ENCODE results near the gene P2RX3.

DNA sequence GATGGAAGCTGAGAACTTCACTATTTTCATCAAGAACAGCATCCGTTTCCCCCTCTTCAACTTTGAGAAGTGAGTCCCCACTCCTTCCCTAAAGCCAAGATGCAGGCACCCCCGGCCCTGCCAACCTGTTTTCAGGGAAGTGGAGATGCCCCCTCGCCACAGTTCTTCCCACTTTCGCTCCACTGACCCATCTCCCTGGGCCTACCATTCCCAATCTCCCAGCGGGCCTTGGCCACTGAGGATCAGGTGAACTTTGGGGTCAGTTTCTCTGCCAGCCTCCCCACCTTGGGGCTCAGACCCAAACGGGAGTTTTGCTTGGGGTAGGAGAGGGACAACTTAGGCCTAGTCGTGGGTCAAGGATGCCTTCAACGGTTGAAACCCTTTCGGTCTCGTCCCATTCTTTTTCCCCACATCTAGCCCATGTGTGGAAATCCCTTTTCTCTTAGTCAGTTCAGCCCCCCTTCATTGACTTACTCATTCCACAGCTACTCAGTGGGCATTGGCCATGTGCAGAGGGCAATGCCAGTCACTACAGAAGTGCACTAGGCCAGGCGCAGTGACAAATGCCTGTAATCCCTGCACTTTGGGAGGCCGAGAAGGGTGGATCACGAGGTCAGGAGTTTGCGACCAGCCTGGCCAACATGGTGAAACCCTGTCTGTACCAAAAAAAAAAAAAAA lies 10.6 kb downstream of the P2RX3 start:
- TF ChIP-seq POLR2AphosphoS5 (IDR thresholded peaks at IDR 0.05; ENCODE audit: low read depth, low read length) (no peak), EZH2 (IDR thresholded peaks at IDR 0.05; ENCODE audit: low read depth, low read length, severe bottlenecking) (no peak), RNF2 (IDR thresholded peaks at IDR 0.05; ENCODE audit: borderline replicate concordance, low read depth, low read length, missing control alignments, poor library complexity, severe bottlenecking) (no peak)
- TF ChIP-seq, protein P1, sequence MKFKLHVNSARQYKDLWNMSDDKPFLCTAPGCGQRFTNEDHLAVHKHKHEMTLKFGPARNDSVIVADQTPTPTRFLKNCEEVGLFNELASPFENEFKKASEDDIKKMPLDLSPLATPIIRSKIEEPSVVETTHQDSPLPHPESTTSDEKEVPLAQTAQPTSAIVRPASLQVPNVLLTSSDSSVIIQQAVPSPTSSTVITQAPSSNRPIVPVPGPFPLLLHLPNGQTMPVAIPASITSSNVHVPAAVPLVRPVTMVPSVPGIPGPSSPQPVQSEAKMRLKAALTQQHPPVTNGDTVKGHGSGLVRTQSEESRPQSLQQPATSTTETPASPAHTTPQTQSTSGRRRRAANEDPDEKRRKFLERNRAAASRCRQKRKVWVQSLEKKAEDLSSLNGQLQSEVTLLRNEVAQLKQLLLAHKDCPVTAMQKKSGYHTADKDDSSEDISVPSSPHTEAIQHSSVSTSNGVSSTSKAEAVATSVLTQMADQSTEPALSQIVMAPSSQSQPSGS (IDR thresholded peaks at IDR 0.05; ENCODE audit: low read length): no peak
- TF ChIP-seq, protein P2, sequence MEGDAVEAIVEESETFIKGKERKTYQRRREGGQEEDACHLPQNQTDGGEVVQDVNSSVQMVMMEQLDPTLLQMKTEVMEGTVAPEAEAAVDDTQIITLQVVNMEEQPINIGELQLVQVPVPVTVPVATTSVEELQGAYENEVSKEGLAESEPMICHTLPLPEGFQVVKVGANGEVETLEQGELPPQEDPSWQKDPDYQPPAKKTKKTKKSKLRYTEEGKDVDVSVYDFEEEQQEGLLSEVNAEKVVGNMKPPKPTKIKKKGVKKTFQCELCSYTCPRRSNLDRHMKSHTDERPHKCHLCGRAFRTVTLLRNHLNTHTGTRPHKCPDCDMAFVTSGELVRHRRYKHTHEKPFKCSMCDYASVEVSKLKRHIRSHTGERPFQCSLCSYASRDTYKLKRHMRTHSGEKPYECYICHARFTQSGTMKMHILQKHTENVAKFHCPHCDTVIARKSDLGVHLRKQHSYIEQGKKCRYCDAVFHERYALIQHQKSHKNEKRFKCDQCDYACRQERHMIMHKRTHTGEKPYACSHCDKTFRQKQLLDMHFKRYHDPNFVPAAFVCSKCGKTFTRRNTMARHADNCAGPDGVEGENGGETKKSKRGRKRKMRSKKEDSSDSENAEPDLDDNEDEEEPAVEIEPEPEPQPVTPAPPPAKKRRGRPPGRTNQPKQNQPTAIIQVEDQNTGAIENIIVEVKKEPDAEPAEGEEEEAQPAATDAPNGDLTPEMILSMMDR (IDR thresholded peaks at IDR 0.05; ENCODE audit: control extremely low read depth in 1 of 3, insufficient read depth in 1 of 3, low read depth in 1 of 3, low read length in 3 of 3): no peak

Data from H1 (cell line).